SK-N-SH (cell line): ENCODE measurements around the gene PGS1. TPM values are rescaled to one million over a fixed set of nuclear protein-coding genes. Genes with fewer than 3 reads are reported as not detected.

Source experiments
- CTCF ChIA-PET: fragments of 300-600, 350-600 bp; formaldehyde crosslinking; extraction: SDS; loops from one replicate; lab custom pipeline; 2021; lab: Yijun Ruan, JAX
- POLR2A ChIA-PET: fragments of 350-600 bp; sonication (Branson Sonifier 250); formaldehyde crosslinking; extraction: SDS; loops from one replicate; lab custom pipeline; 2020; ENCODE audit warnings: antibody characterized with exemption, inconsistent platforms; lab: Yijun Ruan, JAX
- DNase-seq: peaks from one replicate; pipeline ENCODE4 v3.0.0; 2012
- H2AFZ ChIP-seq: fragments of 200-600 bp; sonication (generic); 2 replicates; pipeline ENCODE4 v1.8.1; 2016; ENCODE audit warnings: antibody characterized with exemption, mild to moderate bottlenecking, low read depth
- H3F3A ChIP-seq: fragments of 200-600 bp; sonication (generic); replicated peaks from 2 replicates; pipeline ENCODE3; 2016; ENCODE audit warnings: antibody characterized with exemption, mild to moderate bottlenecking; ENCODE audit not compliant: insufficient read depth
- H3K27ac ChIP-seq, 2 experiments: fragments of 200-500 bp in 1 of 2; fragments of 200-600 bp in 1 of 2; sonication (Bioruptor generic) in 1 of 2; sonication (generic), shearing (Covaris generic) in 1 of 2; 2 replicates each; pipeline versions ENCODE4 v1.5.1 to v1.6.1; 2014 to 2016; ENCODE audit warnings: low read depth in 2 of 2, inconsistent platforms in 1 of 2, low read length in 1 of 2, mild to moderate bottlenecking in 1 of 2, mixed read lengths in 1 of 2
- H3K27me3 ChIP-seq: fragments of 200-600 bp; sonication (generic), shearing (Covaris generic); 2 replicates; pipeline ENCODE4 v1.6.1; 2016; ENCODE audit warnings: mixed run types; ENCODE audit not compliant: insufficient read depth
- H3K36me3 ChIP-seq, 2 experiments: fragments of 200-500 bp in 1 of 2; fragments of 200-600 bp in 1 of 2; sonication (Bioruptor generic) in 1 of 2; sonication (generic) in 1 of 2; replicated peaks in 1 of 2; 2 replicates each; pipeline versions ENCODE3 to v1.5.1; 2014 to 2016; ENCODE audit warnings: low read length in 1 of 2, mild to moderate bottlenecking in 1 of 2; ENCODE audit not compliant: insufficient read depth in 2 of 2, control insufficient read depth in 1 of 2
- H3K4me1 ChIP-seq, 2 experiments: fragments of 200-500 bp in 1 of 2; fragments of 200-600 bp in 1 of 2; sonication (Bioruptor generic) in 1 of 2; sonication (generic), shearing (Covaris generic) in 1 of 2; 2 replicates each; pipeline versions ENCODE4 v1.5.1 to v1.6.1; 2014 to 2016; ENCODE audit warnings: low read depth in 1 of 2, low read length in 1 of 2, mixed run types in 1 of 2; ENCODE audit not compliant: insufficient read depth in 2 of 2, control insufficient read depth in 1 of 2
- H3K4me2 ChIP-seq: fragments of 200-600 bp; sonication (generic), shearing (Covaris generic); 2 replicates; pipeline ENCODE4 v1.6.1; 2017; ENCODE audit warnings: mixed run types
- H3K4me3 ChIP-seq, 2 experiments: fragments of 200-500 bp in 1 of 2; fragments of 200-600 bp in 1 of 2; sonication (Bioruptor generic) in 1 of 2; sonication (generic), shearing (Covaris generic) in 1 of 2; 2 replicates each; pipeline versions ENCODE4 v1.5.1 to v1.8.1; 2014 to 2016; ENCODE audit warnings: low read depth in 2 of 2, inconsistent platforms in 1 of 2, low read length in 1 of 2, mild to moderate bottlenecking in 1 of 2, mixed read lengths in 1 of 2, moderate library complexity in 1 of 2
- H3K79me2 ChIP-seq: fragments of 200-600 bp; sonication (generic); 2 replicates; pipeline ENCODE4 v1.8.1; 2017; ENCODE audit warnings: mild to moderate bottlenecking; ENCODE audit not compliant: insufficient read depth
- H3K9ac ChIP-seq: fragments of 200-600 bp; sonication (generic); 2 replicates; pipeline ENCODE4 v1.6.1; 2017; ENCODE audit warnings: mixed run types
- H3K9me2 ChIP-seq: fragments of 200-600 bp; sonication (generic); 2 replicates; pipeline ENCODE4 v1.6.1; 2017; ENCODE audit warnings: mixed run types
- H3K9me3 ChIP-seq: fragments of 200-600 bp; sonication (generic); 2 replicates; pipeline ENCODE4 v1.6.1; 2017; ENCODE audit warnings: mixed run types, mild to moderate bottlenecking, moderate library complexity
- H4K20me1 ChIP-seq: fragments of 200-600 bp; sonication (generic); 2 replicates; pipeline ENCODE4 v1.6.1; 2017; ENCODE audit warnings: mild to moderate bottlenecking, mixed run types; ENCODE audit not compliant: insufficient read depth
- CHD2 ChIP-seq: fragments of 150-350 bp; IDR thresholded peaks from 2 replicates; pipeline ENCODE4 v1.6.1; 2018; ENCODE audit warnings: low read length; ENCODE audit not compliant: partially characterized antibody
- ELF1 ChIP-seq: IDR thresholded peaks from 2 replicates; pipeline ENCODE4 v1.4.0; 2012
- EZH2phosphoT487 ChIP-seq: fragments of 200-600 bp; sonication (generic); IDR thresholded peaks from 2 replicates; pipeline ENCODE4 v1.6.1; 2017; ENCODE audit warnings: low read depth, mixed run types, mild to moderate bottlenecking, antibody characterized with exemption, moderate library complexity, borderline replicate concordance
- FOXM1 ChIP-seq: IDR thresholded peaks from 2 replicates; pipeline ENCODE4 v1.4.0; 2012; ENCODE audit warnings: low read depth, mild to moderate bottlenecking
- GABPA ChIP-seq: IDR thresholded peaks from 2 replicates; pipeline ENCODE4 v1.4.0; 2012; ENCODE audit warnings: low read depth, mild to moderate bottlenecking
- MXI1 ChIP-seq: IDR thresholded peaks from 2 replicates; pipeline ENCODE4 v1.6.1; 2012; ENCODE audit warnings: mild to moderate bottlenecking, low read depth, low read length, improper control_type of control experiment
- RCOR1 ChIP-seq: fragments of 150-350 bp; IDR thresholded peaks from 2 replicates; pipeline ENCODE4 v1.6.1; 2017; ENCODE audit warnings: antibody characterized with exemption, low read length
- RFX5 ChIP-seq: IDR thresholded peaks from 2 replicates; pipeline ENCODE4 v1.6.1; 2012; ENCODE audit warnings: mild to moderate bottlenecking, improper control_type of control experiment, low read length
- SIN3A ChIP-seq: IDR thresholded peaks from 2 replicates; pipeline ENCODE4 v1.6.1; 2012; ENCODE audit warnings: low read depth, mild to moderate bottlenecking, low read length, moderate library complexity, borderline replicate concordance
- TAF1 ChIP-seq: IDR thresholded peaks from 2 replicates; pipeline ENCODE4 v1.6.1; 2012; ENCODE audit warnings: low read depth, mild to moderate bottlenecking, low read length, moderate library complexity, borderline replicate concordance
- TCF12 ChIP-seq: IDR thresholded peaks from 2 replicates; pipeline ENCODE4 v1.4.0; 2012
- WGBS: methylation state at CpG from one replicate; pipeline ENCODE4 v1.1.6; 2017; ENCODE audit warnings: low lambda C conversion rate; 5-methylcytosine and 5-hydroxymethylcytosine counted together
- polyA plus RNA-seq, 3 experiments: library from polyadenylated mRNA; depleted of rRNA; stranded (reverse); fragments of >200 nt; gene quantifications; 2 replicates each; pipeline ENCODE4 v1.2.3, GENCODE V29; 2012
- TF ChIP-seq, protein P1 (sequence below): IDR thresholded peaks from 2 replicates; pipeline ENCODE4 v1.4.0; 2012; ENCODE audit warnings: low read depth, borderline replicate concordance
- TF ChIP-seq, protein P2 (sequence below): IDR thresholded peaks from 2 replicates; pipeline ENCODE4; 2012
- TF ChIP-seq, protein P3 (sequence below): fragments of 200-600 bp; sonication (generic); IDR thresholded peaks from 2 replicates; pipeline ENCODE4 v1.6.1; 2017; ENCODE audit warnings: antibody characterized with exemption, mild to moderate bottlenecking, moderate library complexity
- TF ChIP-seq, protein P4 (sequence below): IDR thresholded peaks from 2 replicates; pipeline ENCODE4 v1.4.0; 2012; ENCODE audit warnings: low read depth, borderline replicate concordance
- TF ChIP-seq, protein P5 (sequence below): fragments of 150-350 bp; IDR thresholded peaks from 2 replicates; pipeline ENCODE4 v1.6.1; 2016; ENCODE audit warnings: mild to moderate bottlenecking, low read depth, low read length

Gene PGS1
- polyA plus RNA-seq, 1 of the 3 experiments (the other 2 are of a cell fraction): 88.4 TPM

DNA sequence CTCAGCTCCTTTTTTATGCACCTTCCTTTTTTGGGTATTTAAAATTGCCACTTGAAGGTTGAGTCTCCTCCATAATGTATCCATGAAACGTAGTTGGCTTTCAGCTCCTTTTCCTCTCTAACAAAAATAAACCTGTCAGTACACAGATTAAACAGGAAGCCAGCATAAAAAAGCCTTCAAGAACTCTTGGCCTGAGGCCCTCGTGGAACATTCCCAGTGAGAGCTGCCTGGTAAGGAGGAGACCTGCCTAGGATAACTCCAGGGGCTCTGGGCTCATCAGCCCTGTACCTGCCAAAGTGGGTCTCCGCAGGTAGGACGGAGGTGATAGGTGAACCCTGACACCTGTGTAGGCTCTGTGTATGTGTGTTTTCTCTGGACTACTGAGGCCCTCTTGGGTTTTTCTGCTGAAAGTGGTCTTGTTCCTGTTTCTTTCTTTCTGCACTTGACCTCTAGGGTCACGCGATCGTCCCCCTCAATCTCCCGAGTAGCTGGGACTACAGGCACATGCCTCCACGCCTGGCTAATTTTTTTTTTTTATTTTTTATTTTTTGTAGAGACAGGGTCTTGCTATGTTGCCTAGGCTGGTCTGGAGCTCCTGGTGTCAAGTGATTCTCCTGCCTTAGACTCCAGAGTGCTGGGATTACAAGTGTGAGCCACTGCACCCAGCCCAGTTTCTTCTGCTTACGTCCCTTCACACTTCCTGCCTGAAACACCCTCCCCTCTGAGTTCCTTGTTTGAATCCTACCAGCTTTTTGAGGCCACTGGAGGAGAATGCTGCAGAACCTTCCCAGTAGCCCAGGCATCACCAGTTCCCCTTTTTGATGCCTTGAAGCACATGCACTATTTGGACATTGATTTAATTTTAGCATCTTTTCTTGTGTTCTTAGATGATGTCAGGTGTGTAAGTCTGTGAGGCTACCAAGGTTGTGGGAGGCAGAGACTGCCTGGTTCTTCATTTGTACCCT is 9.8 kb downstream of the PGS1 start:
- no peaks in the 10 kb centered on the region for H3K36me3 ChIP-seq
- TF ChIP-seq EZH2phosphoT487 (no peak), RCOR1 (no peak), SIN3A (no peak), GABPA (no peak), RFX5 (no peak)
- TF ChIP-seq, protein P1, sequence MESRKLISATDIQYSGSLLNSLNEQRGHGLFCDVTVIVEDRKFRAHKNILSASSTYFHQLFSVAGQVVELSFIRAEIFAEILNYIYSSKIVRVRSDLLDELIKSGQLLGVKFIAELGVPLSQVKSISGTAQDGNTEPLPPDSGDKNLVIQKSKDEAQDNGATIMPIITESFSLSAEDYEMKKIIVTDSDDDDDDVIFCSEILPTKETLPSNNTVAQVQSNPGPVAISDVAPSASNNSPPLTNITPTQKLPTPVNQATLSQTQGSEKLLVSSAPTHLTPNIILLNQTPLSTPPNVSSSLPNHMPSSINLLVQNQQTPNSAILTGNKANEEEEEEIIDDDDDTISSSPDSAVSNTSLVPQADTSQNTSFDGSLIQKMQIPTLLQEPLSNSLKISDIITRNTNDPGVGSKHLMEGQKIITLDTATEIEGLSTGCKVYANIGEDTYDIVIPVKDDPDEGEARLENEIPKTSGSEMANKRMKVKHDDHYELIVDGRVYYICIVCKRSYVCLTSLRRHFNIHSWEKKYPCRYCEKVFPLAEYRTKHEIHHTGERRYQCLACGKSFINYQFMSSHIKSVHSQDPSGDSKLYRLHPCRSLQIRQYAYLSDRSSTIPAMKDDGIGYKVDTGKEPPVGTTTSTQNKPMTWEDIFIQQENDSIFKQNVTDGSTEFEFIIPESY: no peak
- TF ChIP-seq, protein P2, sequence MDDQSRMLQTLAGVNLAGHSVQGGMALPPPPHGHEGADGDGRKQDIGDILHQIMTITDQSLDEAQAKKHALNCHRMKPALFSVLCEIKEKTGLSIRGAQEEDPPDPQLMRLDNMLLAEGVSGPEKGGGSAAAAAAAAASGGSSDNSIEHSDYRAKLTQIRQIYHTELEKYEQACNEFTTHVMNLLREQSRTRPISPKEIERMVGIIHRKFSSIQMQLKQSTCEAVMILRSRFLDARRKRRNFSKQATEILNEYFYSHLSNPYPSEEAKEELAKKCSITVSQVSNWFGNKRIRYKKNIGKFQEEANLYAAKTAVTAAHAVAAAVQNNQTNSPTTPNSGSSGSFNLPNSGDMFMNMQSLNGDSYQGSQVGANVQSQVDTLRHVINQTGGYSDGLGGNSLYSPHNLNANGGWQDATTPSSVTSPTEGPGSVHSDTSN: no peak
- no peaks in the 10 kb centered on the region for H3K9me3 ChIP-seq
- H4K20me1 ChIP-seq: peaks cover 97% of the 10 kb centered on the region
- H3K9me2 ChIP-seq: no peaks in the 10 kb centered on the region
- no peak overlapping the region for H3K27ac ChIP-seq
- ChIA-PET CTCF (interaction anchor here (0.6 to 1.7 kb wide), 6 partner anchors 16 to 320 kb away, joined by 3 to 4 read pairs (median 4); no protein-coding TSS in a partner anchor), POLR2A (no interaction called here)
- H3F3A ChIP-seq: peaks cover 46% of the 10 kb centered on the region
- DNase-seq: no peak
- no peak overlapping the region for H2AFZ ChIP-seq
- H3K4me2 ChIP-seq: no peak overlapping the region
- H3K9ac ChIP-seq: no peak overlapping the region
- H3K4me1 ChIP-seq: peaks cover 10 to 44% of the 10 kb centered on the region in 2 experiments; a peak in 3 of 4 replicates
- H3K4me3 ChIP-seq: no peak overlapping the region
- 90% methylated on average over 10 of the region's 10 CpGs for WGBS
- H3K27me3 ChIP-seq: no peaks in the 10 kb centered on the region
- H3K79me2 ChIP-seq: peaks cover 100% of the 10 kb centered on the region

DNA sequence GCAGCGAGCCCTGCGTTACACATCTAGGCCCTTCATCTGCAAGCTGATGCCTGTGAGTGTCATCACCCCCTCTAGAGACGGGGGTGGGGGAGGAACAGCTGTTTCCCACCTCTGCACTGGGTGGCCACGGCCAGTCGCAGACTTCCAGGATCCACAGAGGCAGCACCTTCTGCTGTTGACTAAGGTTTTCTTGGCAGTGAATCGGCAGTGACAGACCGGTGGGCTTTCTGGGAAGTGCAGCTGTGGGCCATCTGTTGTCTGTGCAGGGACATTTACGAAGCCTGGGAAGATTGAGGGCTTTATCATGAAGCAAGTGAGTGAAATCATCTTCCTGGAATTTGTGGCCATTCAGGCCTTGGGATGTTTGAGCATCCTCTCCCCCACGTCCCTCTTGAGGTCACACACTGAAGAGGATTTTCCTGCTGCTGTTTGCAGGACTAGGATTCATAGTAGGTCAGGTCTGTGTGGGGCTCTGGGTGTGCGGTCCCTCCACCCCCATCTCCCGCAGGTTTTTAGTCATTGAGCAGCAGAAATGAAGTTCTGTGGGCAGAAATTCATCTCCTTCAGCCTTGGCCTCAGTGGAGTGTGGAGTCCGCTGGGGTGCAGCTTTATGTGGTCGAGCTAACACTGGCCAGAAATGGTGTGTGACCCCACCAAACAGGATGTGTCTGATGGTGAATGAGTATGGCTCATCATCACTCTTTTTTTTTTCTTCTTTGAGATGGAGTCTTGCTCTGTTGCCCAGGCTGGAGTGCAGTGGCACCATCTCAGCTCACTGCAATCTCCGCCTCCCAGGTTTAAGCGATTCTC is 12.0 kb downstream of the PGS1 start:
- peaks cover 96% of the 10 kb centered on the region for H4K20me1 ChIP-seq
- no peak overlapping the region for H3K4me3 ChIP-seq
- no peaks in the 10 kb centered on the region for H3K27me3 ChIP-seq
- no peak overlapping the region for H2AFZ ChIP-seq
- ChIA-PET CTCF (interaction anchor here (0.7 to 4.0 kb wide), 13 partner anchors 9 to 140 kb away, joined by 3 to 32 read pairs (median 5); partner anchors contain the start of gene PGS1), POLR2A (interaction anchor here (1.3 kb wide), 2 partner anchors 12 to 76 kb away, joined by 3 to 6 read pairs; partner anchors contain the start of gene PGS1)
- no peaks in the 10 kb centered on the region for H3K9me2 ChIP-seq
- peak overlapping the region; percentile 43 for H3K4me2 ChIP-seq
- H3K79me2 ChIP-seq: peaks cover 100% of the 10 kb centered on the region
- 38% methylated on average over 15 of the region's 15 CpGs for WGBS
- H3K9ac ChIP-seq: peak overlapping the region; percentile 36; the same call in 1 of the 2 replicates
- peak overlapping the region; percentile 45 to 71; a peak in 3 of 4 replicates for H3K27ac ChIP-seq
- H3K4me1 ChIP-seq: peaks cover 10 to 30% of the 10 kb centered on the region in 2 experiments; a peak in 3 of 4 replicates
- peak; percentile 76 for DNase-seq
- no peaks in the 10 kb centered on the region for H3K9me3 ChIP-seq
- H3F3A ChIP-seq: peaks cover 31% of the 10 kb centered on the region
- H3K36me3 ChIP-seq: peaks cover 6 to 9% of the 10 kb centered on the region in 2 experiments
- TF ChIP-seq TCF12 (peak; percentile 99), RFX5 (no peak), CHD2 (no peak), GABPA (no peak), FOXM1 (no peak), MXI1 (no peak), TAF1 (no peak), ELF1 (no peak)
- TF ChIP-seq, protein P3, sequence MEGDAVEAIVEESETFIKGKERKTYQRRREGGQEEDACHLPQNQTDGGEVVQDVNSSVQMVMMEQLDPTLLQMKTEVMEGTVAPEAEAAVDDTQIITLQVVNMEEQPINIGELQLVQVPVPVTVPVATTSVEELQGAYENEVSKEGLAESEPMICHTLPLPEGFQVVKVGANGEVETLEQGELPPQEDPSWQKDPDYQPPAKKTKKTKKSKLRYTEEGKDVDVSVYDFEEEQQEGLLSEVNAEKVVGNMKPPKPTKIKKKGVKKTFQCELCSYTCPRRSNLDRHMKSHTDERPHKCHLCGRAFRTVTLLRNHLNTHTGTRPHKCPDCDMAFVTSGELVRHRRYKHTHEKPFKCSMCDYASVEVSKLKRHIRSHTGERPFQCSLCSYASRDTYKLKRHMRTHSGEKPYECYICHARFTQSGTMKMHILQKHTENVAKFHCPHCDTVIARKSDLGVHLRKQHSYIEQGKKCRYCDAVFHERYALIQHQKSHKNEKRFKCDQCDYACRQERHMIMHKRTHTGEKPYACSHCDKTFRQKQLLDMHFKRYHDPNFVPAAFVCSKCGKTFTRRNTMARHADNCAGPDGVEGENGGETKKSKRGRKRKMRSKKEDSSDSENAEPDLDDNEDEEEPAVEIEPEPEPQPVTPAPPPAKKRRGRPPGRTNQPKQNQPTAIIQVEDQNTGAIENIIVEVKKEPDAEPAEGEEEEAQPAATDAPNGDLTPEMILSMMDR: peak; percentile 41
- TF ChIP-seq, protein P4, sequence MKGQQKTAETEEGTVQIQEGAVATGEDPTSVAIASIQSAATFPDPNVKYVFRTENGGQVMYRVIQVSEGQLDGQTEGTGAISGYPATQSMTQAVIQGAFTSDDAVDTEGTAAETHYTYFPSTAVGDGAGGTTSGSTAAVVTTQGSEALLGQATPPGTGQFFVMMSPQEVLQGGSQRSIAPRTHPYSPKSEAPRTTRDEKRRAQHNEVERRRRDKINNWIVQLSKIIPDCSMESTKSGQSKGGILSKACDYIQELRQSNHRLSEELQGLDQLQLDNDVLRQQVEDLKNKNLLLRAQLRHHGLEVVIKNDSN: no peak
- TF ChIP-seq, protein P5, sequence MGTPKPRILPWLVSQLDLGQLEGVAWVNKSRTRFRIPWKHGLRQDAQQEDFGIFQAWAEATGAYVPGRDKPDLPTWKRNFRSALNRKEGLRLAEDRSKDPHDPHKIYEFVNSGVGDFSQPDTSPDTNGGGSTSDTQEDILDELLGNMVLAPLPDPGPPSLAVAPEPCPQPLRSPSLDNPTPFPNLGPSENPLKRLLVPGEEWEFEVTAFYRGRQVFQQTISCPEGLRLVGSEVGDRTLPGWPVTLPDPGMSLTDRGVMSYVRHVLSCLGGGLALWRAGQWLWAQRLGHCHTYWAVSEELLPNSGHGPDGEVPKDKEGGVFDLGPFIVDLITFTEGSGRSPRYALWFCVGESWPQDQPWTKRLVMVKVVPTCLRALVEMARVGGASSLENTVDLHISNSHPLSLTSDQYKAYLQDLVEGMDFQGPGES: no peak
